ENCODE data around the gene NRAS. TPM values are rescaled to one million over a fixed set of nuclear protein-coding genes. Genes with fewer than 3 reads are reported as not detected.

The NRAS gene
- total RNA-seq, 1 experiment from 2014 or later, result 72.9 TPM

DNA sequence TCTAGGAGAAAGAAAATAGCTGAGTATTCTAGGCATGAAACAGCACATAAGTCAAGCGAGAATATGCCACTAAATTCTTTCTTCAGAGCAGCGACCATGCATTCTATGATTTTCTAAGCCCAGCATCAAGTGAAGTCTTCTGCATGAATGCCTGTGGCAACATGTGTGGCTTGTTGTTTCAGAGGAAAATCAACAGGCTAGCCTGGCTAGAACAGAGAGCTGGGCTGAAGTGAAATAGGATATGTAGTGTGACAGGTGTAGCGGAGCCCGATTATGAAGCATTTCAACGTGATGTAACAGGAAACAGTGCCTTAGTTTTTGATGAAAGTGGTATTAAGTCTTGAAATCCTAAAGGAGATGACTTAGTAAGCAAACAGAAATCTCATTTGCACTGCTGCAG, 34.2 kb upstream of the NRAS start:
- Histone ChIP-seq H2BK5ac (ENCODE audit: insufficient read length, low read length) (no peak overlapping the region), H3K23me2 (ENCODE audit: insufficient read length, low read depth, low read length, poor library complexity, severe bottlenecking) (no peaks in the 10 kb centered on the region), H2BK120ac (ENCODE audit: low read depth, low read length, poor library complexity, severe bottlenecking) (no peak overlapping the region), H3T11ph (ENCODE audit: low read length) (no peak overlapping the region), H2BK15ac (ENCODE audit: low read depth, low read length) (no peak overlapping the region), H3K9me3 (ENCODE audit: control insufficient read depth, low read depth, low read length) (no peaks in the 10 kb centered on the region), H3K4ac (ENCODE audit: low read depth, low read length) (no peak overlapping the region), H3K23ac (ENCODE audit: insufficient read length, low read depth, low read length) (no peak overlapping the region), H4K8ac (replicated peaks; ENCODE audit: insufficient read length, low read depth, low read length) (no peak overlapping the region), H2BK12ac (ENCODE audit: insufficient read length, low read depth, low read length) (no peak overlapping the region), H3K9ac (ENCODE audit: extremely low read depth, insufficient read length, low read length) (no peak overlapping the region), H2BK20ac (ENCODE audit: low read depth, low read length, poor library complexity, severe bottlenecking) (no peak overlapping the region), H3K18ac (ENCODE audit: insufficient read length, low read depth, low read length) (no peak overlapping the region), H3K79me2 (ENCODE audit: insufficient read depth, low read length) (peaks cover 71% of the 10 kb centered on the region), H4K5ac (ENCODE audit: insufficient read length, low read depth, low read length) (no peak overlapping the region), H2AFZ (ENCODE audit: low read length) (no peak overlapping the region), H3K27me3 (ENCODE audit: insufficient read depth, low read length) (no peaks in the 10 kb centered on the region), H3K4me1 (ENCODE audit: insufficient read depth, low read length) (peaks cover 5% of the 10 kb centered on the region; the same call in 1 of the 2 replicates), H4K91ac (ENCODE audit: insufficient read length, low read depth, low read length) (no peak overlapping the region), H4K20me1 (ENCODE audit: control insufficient read depth, insufficient read depth, insufficient read length) (peaks cover 3% of the 10 kb centered on the region), H3K14ac (ENCODE audit: insufficient read depth, low read length) (no peak overlapping the region), H3K79me1 (ENCODE audit: insufficient read depth, low read depth, low read length, poor library complexity, severe bottlenecking) (peaks cover 5% of the 10 kb centered on the region), H2AK5ac (ENCODE audit: insufficient read length, low read length) (no peak overlapping the region), H3K27ac (ENCODE audit: insufficient read length, low read depth, low read length) (no peak overlapping the region), H3K4me2 (ENCODE audit: insufficient read depth, insufficient read length, low read length) (no peak overlapping the region), H3K56ac (ENCODE audit: insufficient read length, low read depth, low read length) (no peak overlapping the region)
- no peak overlapping the region for H3K27ac Mint-ChIP-seq
- H3K36me3 Mint-ChIP-seq (ENCODE audit: insufficient read depth in 1 of 3, low read depth in 3 of 3), result peaks cover 33 to 59% (median 55%) of the 10 kb centered on the region in 3 experiments; a peak in 6 of 7 replicates
- no peak for DNase-seq
- peaks cover 37 to 41% of the 10 kb centered on the region in 2 experiments for H3K4me1 Mint-ChIP-seq
- no CpG with 5 or more reads among the region's 5 CpGs for WGBS (ENCODE audit: extremely low coverage, insufficient read length, low lambda C conversion rate)
- H3K27me3 Mint-ChIP-seq (ENCODE audit: low read depth), result no peaks in the 10 kb centered on the region
- no peak overlapping the region for H3K4me3 Mint-ChIP-seq
- no peaks in the 10 kb centered on the region for H3K9me3 Mint-ChIP-seq
- TF ChIP-seq, protein P1, sequence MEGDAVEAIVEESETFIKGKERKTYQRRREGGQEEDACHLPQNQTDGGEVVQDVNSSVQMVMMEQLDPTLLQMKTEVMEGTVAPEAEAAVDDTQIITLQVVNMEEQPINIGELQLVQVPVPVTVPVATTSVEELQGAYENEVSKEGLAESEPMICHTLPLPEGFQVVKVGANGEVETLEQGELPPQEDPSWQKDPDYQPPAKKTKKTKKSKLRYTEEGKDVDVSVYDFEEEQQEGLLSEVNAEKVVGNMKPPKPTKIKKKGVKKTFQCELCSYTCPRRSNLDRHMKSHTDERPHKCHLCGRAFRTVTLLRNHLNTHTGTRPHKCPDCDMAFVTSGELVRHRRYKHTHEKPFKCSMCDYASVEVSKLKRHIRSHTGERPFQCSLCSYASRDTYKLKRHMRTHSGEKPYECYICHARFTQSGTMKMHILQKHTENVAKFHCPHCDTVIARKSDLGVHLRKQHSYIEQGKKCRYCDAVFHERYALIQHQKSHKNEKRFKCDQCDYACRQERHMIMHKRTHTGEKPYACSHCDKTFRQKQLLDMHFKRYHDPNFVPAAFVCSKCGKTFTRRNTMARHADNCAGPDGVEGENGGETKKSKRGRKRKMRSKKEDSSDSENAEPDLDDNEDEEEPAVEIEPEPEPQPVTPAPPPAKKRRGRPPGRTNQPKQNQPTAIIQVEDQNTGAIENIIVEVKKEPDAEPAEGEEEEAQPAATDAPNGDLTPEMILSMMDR (conservative IDR thresholded peaks at IDR 0.05), result no peak

Data from H9 (cell line).